Suprapubic skin (tissue), 3 donors: ENCODE results near the gene MT1X.

Experiments
- POLR2A ChIP-seq, 2 donors: fragments of 450-650 bp; IDR thresholded peaks; one replicate each; pipeline ENCODE4 v1.6.1; 2017; ENCODE audit warnings: antibody characterized with exemption in 2 of 2, mild to moderate bottlenecking in 2 of 2, moderate library complexity in 2 of 2
- TF ChIP-seq, protein P1 (sequence below), 2 donors: fragments of 200-600 bp in 1 of 2; fragments of 450-650 bp in 1 of 2; sonication (generic) in 1 of 2; IDR thresholded peaks; one replicate each; pipeline ENCODE4 v1.5.1; 2016 to 2019; ENCODE audit warnings: antibody characterized with exemption in 2 of 2, mild to moderate bottlenecking in 1 of 2, moderate library complexity in 1 of 2

DNA sequence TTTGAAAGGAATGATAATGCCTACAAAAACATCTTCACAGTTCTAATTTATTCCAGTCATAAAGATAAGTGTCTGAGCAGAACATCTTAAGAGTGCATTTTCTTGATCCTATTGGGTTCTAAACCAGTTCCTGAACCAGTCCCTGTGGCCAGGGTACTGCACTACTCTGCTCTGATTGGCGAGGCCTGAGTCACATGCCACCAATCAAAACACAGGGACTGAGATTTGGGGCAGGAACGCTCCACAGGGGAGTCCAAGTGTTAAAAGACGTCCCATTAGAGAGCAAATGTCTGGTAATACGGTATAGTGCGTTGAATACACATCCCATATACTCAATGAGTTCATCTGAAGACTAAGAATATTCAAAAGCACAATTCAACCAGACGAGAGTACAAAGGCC, 44.7 kb downstream of the MT1X start:
- TF ChIP-seq, protein P1, sequence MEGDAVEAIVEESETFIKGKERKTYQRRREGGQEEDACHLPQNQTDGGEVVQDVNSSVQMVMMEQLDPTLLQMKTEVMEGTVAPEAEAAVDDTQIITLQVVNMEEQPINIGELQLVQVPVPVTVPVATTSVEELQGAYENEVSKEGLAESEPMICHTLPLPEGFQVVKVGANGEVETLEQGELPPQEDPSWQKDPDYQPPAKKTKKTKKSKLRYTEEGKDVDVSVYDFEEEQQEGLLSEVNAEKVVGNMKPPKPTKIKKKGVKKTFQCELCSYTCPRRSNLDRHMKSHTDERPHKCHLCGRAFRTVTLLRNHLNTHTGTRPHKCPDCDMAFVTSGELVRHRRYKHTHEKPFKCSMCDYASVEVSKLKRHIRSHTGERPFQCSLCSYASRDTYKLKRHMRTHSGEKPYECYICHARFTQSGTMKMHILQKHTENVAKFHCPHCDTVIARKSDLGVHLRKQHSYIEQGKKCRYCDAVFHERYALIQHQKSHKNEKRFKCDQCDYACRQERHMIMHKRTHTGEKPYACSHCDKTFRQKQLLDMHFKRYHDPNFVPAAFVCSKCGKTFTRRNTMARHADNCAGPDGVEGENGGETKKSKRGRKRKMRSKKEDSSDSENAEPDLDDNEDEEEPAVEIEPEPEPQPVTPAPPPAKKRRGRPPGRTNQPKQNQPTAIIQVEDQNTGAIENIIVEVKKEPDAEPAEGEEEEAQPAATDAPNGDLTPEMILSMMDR (IDR thresholded peaks at IDR 0.05), result no peak
- TF ChIP-seq POLR2A (IDR thresholded peaks at IDR 0.05), result no peak
